ENCODE measurements around the gene CNTNAP5. TPM values are rescaled to one million over a fixed set of nuclear protein-coding genes. Genes with fewer than 3 reads are reported as not detected.

CNTNAP5 gene
- total RNA-seq, 1 experiment from 2014 or later, result 0.48 TPM

GRCh38 chr2:124328397-124328796, 303.3 kb downstream of the CNTNAP5 start:
- WGBS (ENCODE audit: extremely low coverage, insufficient read length, low lambda C conversion rate), result no CpG with 5 or more reads among the region's 3 CpGs
- Histone ChIP-seq H4K5ac (ENCODE audit: insufficient read length, low read depth, low read length) (no peak overlapping the region), H3K9me3 (ENCODE audit: control insufficient read depth, low read depth, low read length) (no peaks in the 10 kb centered on the region), H2BK5ac (ENCODE audit: insufficient read length, low read length) (no peak overlapping the region), H3K27ac (ENCODE audit: insufficient read length, low read depth, low read length) (peak overlapping the region; percentile 84), H3K23ac (ENCODE audit: insufficient read length, low read depth, low read length) (no peak overlapping the region), H3K4ac (ENCODE audit: low read depth, low read length) (no peak overlapping the region), H4K91ac (ENCODE audit: insufficient read length, low read depth, low read length) (no peak overlapping the region), H3K4me1 (ENCODE audit: insufficient read depth, low read length) (peaks cover 10% of the 10 kb centered on the region), H3K9ac (ENCODE audit: extremely low read depth, insufficient read length, low read length) (no peak overlapping the region), H3K79me1 (ENCODE audit: insufficient read depth, low read depth, low read length, poor library complexity, severe bottlenecking) (no peaks in the 10 kb centered on the region), H3K14ac (ENCODE audit: insufficient read depth, low read length) (no peak overlapping the region), H3K18ac (ENCODE audit: insufficient read length, low read depth, low read length) (no peak overlapping the region), H3K27me3 (ENCODE audit: insufficient read depth, low read length) (no peaks in the 10 kb centered on the region), H3T11ph (ENCODE audit: low read length) (no peak overlapping the region), H2BK12ac (ENCODE audit: insufficient read length, low read depth, low read length) (no peak overlapping the region), H3K56ac (ENCODE audit: insufficient read length, low read depth, low read length) (no peak overlapping the region), H2BK20ac (ENCODE audit: low read depth, low read length, poor library complexity, severe bottlenecking) (no peak overlapping the region), H2AFZ (ENCODE audit: low read length) (no peak overlapping the region), H3K4me2 (ENCODE audit: insufficient read depth, insufficient read length, low read length) (peak overlapping the region; percentile 41), H2AK5ac (ENCODE audit: insufficient read length, low read length) (no peak overlapping the region), H3K23me2 (ENCODE audit: insufficient read length, low read depth, low read length, poor library complexity, severe bottlenecking) (no peaks in the 10 kb centered on the region), H2BK120ac (ENCODE audit: low read depth, low read length, poor library complexity, severe bottlenecking) (no peak overlapping the region), H2BK15ac (ENCODE audit: low read depth, low read length) (no peak overlapping the region), H4K20me1 (ENCODE audit: control insufficient read depth, insufficient read depth, insufficient read length) (no peaks in the 10 kb centered on the region), H4K8ac (replicated peaks; ENCODE audit: insufficient read length, low read depth, low read length) (no peak overlapping the region), H3K79me2 (ENCODE audit: insufficient read depth, low read length) (no peaks in the 10 kb centered on the region)
- no peak for TF ChIP-seq CTCF (conservative IDR thresholded peaks at IDR 0.05)
- Mint-ChIP-seq H3K27ac (peak overlapping the region; percentile 91 to 99 (median 95); a peak in 5 of 7 replicates), H3K4me1 (peaks cover 47 to 49% of the 10 kb centered on the region in 2 experiments), H3K4me3 (peak overlapping the region in 1 of 2 experiments; percentile 19; a peak in 2 of 5 replicates), H3K36me3 (ENCODE audit: insufficient read depth in 1 of 3, low read depth in 3 of 3) (peaks cover 2 to 18% (median 3%) of the 10 kb centered on the region in 3 experiments; a peak in 5 of 7 replicates), H3K9me3 (peaks cover 0 to 3% of the 10 kb centered on the region in 2 experiments; a peak in 1 of 5 replicates), H3K27me3 (ENCODE audit: low read depth) (no peaks in the 10 kb centered on the region)
- no peak for DNase-seq
